ENCODE results near the gene PCNX1. TPM values are rescaled to one million over a fixed set of nuclear protein-coding genes. Genes with fewer than 3 reads are reported as not detected.
"Not testable (repeated sequence)": the region's sequence is repeated elsewhere in the genome, so short reads cannot be mapped to it uniquely, and the experiment has no call there.

The PCNX1 gene
- total and polyA plus RNA-seq, 2 experiments from 2014 or later: 6.9 to 33.5 TPM

DNA sequence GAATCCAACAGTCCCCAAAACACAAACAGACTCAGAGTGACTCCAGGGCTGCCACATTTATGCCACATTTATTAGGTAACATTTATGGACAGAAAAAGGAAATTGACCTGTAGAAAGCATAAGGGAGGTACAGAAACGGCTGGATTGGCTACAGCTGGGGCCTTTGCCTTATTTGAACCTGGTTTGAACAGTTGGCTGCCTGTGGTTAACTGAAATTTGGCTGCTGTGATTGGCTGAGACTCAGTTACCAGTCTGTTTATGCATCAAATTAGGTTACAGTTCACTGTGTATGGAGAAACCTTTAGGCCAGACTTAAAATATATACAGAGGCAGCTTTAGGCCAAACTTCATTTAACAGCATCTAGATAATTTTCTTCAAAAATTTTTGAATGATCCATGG is 27.8 kb upstream of the PCNX1 start:
- Histone ChIP-seq H3K9me3 (ENCODE audit: low read depth) (no peaks in the 10 kb centered on the region), H3K9ac (no peak overlapping the region), H3K4me2 (ENCODE audit: unreplicated experiment) (no peak overlapping the region), H3K4me3 (no peak overlapping the region), H3K27ac (no peak overlapping the region), H3K36me3 (ENCODE audit: low read depth) (no peaks in the 10 kb centered on the region), H3K4me1 (ENCODE audit: insufficient read depth) (peaks cover 11% of the 10 kb centered on the region), H3K79me2 (ENCODE audit: insufficient read depth) (no peaks in the 10 kb centered on the region), H3F3A (ENCODE audit: insufficient read depth) (peaks cover 9% of the 10 kb centered on the region; the same call in 1 of the 2 replicates), H4K20me1 (ENCODE audit: insufficient read depth) (no peaks in the 10 kb centered on the region), H3K27me3 (replicated peaks; ENCODE audit: insufficient read depth) (no peaks in the 10 kb centered on the region), H3K9me2 (ENCODE audit: insufficient read depth) (no peaks in the 10 kb centered on the region), H2AFZ (no peak overlapping the region; the same call in 1 of the 2 replicates)
- 5 to 13% methylated on average over 1 of the region's 1 CpG for WGBS, 2 experiments (ENCODE audit: low coverage in 1 of 2, low lambda C conversion rate in 2 of 2, missing lambda C conversion rate in 2 of 2)
- in situ Hi-C loops (cut with MboI): no loop called here
- TF ChIP-seq EZH2 (IDR thresholded peaks at IDR 0.05; ENCODE audit: insufficient read depth, poor library complexity, severe bottlenecking) (no peak), EZH2phosphoT487 (IDR thresholded peaks at IDR 0.05; ENCODE audit: insufficient read depth, low read depth) (no peak)
- DNase-seq: no peak

DNA sequence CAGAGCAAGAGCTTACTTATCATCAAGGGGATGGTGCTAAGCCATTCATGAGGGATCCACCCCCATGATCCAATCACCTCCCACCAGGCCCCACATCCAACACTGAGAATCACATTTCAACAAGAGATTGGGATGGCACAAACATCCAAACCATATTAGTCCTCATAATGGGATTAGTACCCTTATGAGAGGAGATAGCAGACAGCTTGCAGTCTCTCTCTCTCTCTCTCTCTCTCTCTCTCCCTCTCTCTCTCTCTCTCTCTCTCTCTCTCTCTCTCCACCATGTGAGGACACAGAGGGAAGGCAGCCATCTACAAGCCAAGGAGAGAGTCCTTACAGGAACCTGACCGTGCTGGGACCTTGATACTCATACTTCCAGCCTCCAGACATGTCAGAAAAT is 26.4 kb upstream of the PCNX1 start:
- H3K79me2 ChIP-seq (ENCODE audit: insufficient read depth); H3K9me3 ChIP-seq (ENCODE audit: low read depth); H3K4me2 ChIP-seq (ENCODE audit: unreplicated experiment); H2AFZ ChIP-seq; H3F3A ChIP-seq (ENCODE audit: insufficient read depth); in situ Hi-C loops (cut with MboI); H3K27me3 ChIP-seq (replicated peaks; ENCODE audit: insufficient read depth); H4K20me1 ChIP-seq (ENCODE audit: insufficient read depth); H3K36me3 ChIP-seq (ENCODE audit: low read depth); H3K9me2 ChIP-seq (ENCODE audit: insufficient read depth); H3K9ac ChIP-seq; H3K27ac ChIP-seq; DNase-seq; H3K4me3 ChIP-seq: not testable (repeated sequence)
- peaks cover 11% of the 10 kb centered on the region for H3K4me1 ChIP-seq (ENCODE audit: insufficient read depth)
- 77 to 100% methylated on average over 1 of the region's 1 CpG for WGBS, 2 experiments (ENCODE audit: low coverage in 1 of 2, low lambda C conversion rate in 2 of 2, missing lambda C conversion rate in 2 of 2)

DNA sequence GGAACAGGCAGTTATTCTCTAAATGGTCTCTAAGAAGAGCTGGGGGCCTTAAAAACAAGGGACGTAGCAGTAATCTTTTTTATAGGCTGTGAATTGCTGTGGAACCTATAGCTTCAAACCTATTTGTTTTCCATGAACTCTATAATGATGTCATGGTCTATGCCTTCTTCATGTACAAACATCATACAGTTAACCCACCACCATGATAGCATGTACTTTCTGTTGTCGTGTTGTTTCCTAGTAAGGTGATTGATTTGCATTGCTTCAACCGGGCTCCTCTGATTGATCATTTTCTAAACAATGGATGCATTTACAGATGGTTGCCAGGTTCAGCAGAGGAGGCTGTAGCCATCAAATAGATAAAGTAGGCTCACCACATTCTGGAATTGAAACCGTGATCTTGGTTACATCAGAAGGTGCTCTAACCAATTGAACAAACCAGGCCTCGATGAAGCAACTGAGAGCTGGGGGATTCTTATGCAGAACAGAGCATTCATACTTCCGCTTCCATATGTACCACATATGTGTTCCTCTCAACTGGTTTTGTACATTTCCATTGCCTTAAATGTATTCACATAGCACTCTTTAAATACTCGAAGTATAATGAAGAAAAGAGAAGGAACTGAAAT is 25.6 kb upstream of the PCNX1 start:
- no peak for DNase-seq
- H3K4me2 ChIP-seq (ENCODE audit: unreplicated experiment): no peak overlapping the region
- 64% methylated on average over 7 of the region's 7 CpGs for WGBS, 2 experiments (ENCODE audit: low coverage in 1 of 2, low lambda C conversion rate in 2 of 2, missing lambda C conversion rate in 2 of 2)
- H3K4me1 ChIP-seq (ENCODE audit: insufficient read depth): peaks cover 11% of the 10 kb centered on the region
- H3K36me3 ChIP-seq (ENCODE audit: low read depth): no peaks in the 10 kb centered on the region
- no peak overlapping the region for H2AFZ ChIP-seq
- no peaks in the 10 kb centered on the region for H4K20me1 ChIP-seq (ENCODE audit: insufficient read depth)
- H3F3A ChIP-seq (ENCODE audit: insufficient read depth): peaks cover 9% of the 10 kb centered on the region; the same call in 1 of the 2 replicates
- H3K27ac ChIP-seq: no peak overlapping the region
- in situ Hi-C loops (cut with MboI): no loop called here
- H3K9me3 ChIP-seq (ENCODE audit: low read depth): no peaks in the 10 kb centered on the region
- H3K9me2 ChIP-seq (ENCODE audit: insufficient read depth): no peaks in the 10 kb centered on the region
- H3K79me2 ChIP-seq (ENCODE audit: insufficient read depth): no peaks in the 10 kb centered on the region
- H3K9ac ChIP-seq: no peak overlapping the region
- no peak for TF ChIP-seq EZH2phosphoT487 (IDR thresholded peaks at IDR 0.05; ENCODE audit: insufficient read depth, low read depth)
- TF ChIP-seq EZH2 (IDR thresholded peaks at IDR 0.05; ENCODE audit: insufficient read depth, poor library complexity, severe bottlenecking): no peak
- H3K27me3 ChIP-seq (replicated peaks; ENCODE audit: insufficient read depth): no peaks in the 10 kb centered on the region
- no peak overlapping the region for H3K4me3 ChIP-seq

DNA sequence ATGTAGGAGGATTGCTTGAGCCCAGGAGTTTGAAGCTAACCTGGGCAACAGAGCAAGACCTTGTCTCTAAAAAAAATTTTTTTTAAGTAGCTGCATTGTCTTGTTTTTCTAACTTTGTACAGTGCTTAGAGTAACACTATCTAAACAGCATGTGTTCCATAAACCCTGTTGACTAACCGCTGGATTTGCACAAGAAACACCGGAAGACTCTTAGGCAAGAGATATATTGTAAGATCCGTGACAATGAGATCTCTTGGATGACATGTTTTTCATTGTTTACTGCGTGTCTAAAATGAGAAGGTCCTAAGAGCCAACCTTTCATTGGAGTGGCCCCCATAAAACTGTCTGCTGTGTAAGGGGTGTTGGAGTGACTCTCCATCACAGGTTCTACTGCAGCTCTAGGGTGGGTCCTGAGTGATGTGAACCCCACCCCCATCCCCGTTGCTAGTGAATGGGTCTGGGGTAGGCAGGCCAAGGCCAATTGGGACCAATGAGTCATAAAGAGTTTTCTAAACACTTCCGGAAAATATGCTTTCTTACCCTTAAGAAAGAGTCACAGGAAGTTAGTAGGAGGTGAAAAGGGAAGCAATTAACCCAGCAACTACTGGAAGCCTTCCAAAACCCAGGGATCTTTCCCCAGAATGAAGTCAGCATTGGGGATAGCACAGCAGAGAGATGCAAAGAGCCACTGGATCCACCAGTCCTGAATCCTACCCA is 24.3 kb upstream of the PCNX1 start:
- no peaks in the 10 kb centered on the region for H3K36me3 ChIP-seq (ENCODE audit: low read depth)
- in situ Hi-C loops (cut with MboI): no loop called here
- no peak overlapping the region for H3K4me3 ChIP-seq
- peaks cover 23% of the 10 kb centered on the region for H3K4me1 ChIP-seq (ENCODE audit: insufficient read depth)
- no peak overlapping the region for H3K4me2 ChIP-seq (ENCODE audit: unreplicated experiment)
- H3K27me3 ChIP-seq (replicated peaks; ENCODE audit: insufficient read depth): no peaks in the 10 kb centered on the region
- H3K27ac ChIP-seq: no peak overlapping the region
- no peak overlapping the region for H3K9ac ChIP-seq
- no peak overlapping the region for H2AFZ ChIP-seq
- TF ChIP-seq EZH2 (IDR thresholded peaks at IDR 0.05; ENCODE audit: insufficient read depth, poor library complexity, severe bottlenecking): no peak
- no peaks in the 10 kb centered on the region for H3K79me2 ChIP-seq (ENCODE audit: insufficient read depth)
- H4K20me1 ChIP-seq (ENCODE audit: insufficient read depth): no peaks in the 10 kb centered on the region
- no peaks in the 10 kb centered on the region for H3K9me2 ChIP-seq (ENCODE audit: insufficient read depth)
- 71 to 74% methylated on average over 6 of the region's 6 CpGs for WGBS, 2 experiments (ENCODE audit: low coverage in 1 of 2, low lambda C conversion rate in 2 of 2, missing lambda C conversion rate in 2 of 2)
- peaks cover 20% of the 10 kb centered on the region for H3F3A ChIP-seq (ENCODE audit: insufficient read depth)
- peak; percentile 81 for DNase-seq
- no peaks in the 10 kb centered on the region for H3K9me3 ChIP-seq (ENCODE audit: low read depth)

Data from GM23248 (cell line).